OCI-M1 (cell line): ENCODE data around the gene ADRM1.

Source experiments
- DNase-seq: peaks from one replicate; lab custom pipeline; 2025; lab: John Stamatoyannopoulos, UW

The ADRM1 gene

DNA sequence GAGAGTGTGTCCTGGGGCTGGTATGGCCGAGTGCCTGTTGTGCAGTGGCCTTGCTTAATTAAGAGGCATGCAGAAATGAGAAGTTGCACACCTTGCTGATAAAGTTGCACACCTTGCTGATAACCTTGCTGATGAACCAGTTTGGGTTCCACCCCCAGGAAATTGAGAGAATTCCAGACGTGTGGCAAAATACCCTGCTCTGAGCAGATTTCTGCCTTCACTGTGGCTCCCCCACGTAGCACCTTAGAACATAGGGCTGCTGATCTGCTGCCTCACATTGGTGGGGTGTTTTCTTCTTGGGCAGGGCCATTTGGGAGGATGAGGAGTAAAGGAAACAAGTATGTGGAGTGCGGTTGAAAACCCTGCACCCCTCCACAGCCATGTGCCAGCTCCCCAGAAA, 22.5 kb upstream of the ADRM1 start:
- no peak for DNase-seq

GRCh38 chr20:62281161-62281933, 21.4 kb upstream of the ADRM1 start:
- no peak for DNase-seq

DNA sequence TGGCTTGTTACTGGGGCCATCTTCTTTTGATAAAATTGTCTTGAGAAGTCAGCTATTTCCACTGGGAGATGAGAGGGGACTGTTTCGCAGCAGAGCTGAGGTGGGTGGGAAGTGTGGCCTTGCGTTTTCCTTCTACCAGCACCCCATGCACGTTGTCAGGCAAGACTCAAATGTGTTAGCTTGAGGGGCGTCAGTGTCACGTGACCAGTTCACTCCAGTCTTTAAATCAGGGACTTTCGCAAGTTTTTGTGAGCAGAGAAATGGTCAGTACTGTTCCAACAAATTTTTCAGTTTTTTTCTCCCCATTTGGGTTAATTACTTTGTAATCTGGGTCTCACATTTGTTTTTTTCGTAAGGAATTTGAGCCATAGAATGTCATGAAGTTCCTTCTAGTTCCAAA, 20.7 kb upstream of the ADRM1 start:
- no peak for DNase-seq

GRCh38 chr20:62282877-62283503, 19.8 kb upstream of the ADRM1 start:
- no peak for DNase-seq

DNA sequence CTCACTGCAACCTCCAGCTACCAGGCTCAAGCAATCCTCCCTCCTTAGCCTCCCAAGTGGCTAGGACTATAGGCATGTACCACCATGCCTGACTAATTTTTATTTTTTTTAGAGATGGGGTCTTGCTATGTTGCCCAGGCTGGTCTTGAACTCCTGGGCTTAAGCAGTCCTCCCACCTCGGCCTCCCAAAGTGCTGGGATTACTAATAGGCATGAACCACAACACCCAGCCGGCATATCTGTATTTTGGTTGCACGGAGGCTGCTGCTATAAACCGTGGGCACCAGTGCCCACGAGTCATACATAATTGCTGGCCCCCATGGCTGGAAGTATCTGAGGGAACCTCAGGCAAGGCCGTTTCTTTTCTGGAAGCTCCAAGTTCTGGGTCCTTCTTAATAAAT, 18.3 kb upstream of the ADRM1 start:
- no peak for DNase-seq

GRCh38 chr20:62285151-62285550, 17.6 kb upstream of the ADRM1 start:
- DNase-seq, result no peak

DNA sequence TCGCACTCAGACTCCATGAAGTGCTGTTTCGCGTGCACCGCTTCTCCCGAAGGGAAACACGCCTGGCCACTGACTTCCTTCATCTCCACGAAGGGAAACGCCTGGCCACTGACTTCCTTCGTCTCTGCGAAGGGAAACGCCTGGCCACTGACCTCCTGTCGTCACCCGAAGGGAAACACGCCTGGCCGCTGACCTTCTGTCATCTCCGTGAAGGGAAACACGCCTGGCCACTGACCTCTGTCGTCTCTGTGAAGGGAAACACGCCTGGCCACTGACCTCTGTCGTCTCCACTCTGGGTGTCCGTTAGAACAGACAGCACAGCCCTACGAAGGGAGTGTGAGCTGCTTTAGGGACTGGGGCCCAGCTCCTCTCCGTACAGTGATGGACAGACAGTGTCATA, 17.1 kb upstream of the ADRM1 start:
- no peak for DNase-seq

GRCh38 chr20:62286493-62287064, 16.2 kb upstream of the ADRM1 start:
- DNase-seq, result no peak

- DNase-seq, result no peak
Measured at GRCh38 chr20:62287129-62287528, 15.7 kb upstream of the ADRM1 start.

DNA sequence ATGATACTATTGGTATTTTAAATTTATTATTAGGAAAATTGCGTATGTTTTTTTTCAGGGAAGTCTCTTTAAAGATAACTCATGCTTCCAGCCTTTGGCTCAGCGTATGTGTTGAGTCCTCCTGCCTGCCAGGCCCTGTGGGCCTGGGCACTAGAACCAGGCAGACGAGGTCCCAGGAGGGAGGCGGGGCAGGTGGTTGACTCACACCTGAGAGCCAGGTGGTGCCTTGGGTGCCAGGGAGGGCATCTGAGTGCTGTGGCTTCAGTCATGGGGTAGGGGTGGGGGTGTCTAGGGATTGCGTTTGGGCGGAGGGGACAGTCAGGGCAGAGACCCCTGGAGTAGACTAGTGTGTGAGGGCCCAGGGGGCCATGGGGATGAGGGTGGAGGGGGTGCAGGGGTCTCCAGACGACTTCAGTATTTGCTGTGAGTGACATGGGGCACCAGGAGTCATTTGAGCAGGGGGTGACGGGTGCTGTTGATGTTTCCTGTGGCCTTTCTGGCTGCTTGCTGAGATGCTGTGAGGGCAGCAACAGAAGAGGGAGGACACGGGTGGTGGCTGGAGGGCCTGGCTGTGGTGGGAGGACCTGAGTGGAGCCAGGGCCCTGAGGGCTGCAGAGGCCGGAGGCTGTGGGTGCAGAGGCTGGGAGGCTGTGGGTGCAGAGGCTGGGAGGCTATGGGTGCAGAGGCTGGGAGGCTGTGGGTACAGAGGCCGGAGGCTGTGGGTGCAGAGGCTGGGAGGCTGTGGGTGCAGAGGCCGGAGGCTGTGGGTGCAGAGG, 14.8 kb upstream of the ADRM1 start:
- no peak for DNase-seq

DNA sequence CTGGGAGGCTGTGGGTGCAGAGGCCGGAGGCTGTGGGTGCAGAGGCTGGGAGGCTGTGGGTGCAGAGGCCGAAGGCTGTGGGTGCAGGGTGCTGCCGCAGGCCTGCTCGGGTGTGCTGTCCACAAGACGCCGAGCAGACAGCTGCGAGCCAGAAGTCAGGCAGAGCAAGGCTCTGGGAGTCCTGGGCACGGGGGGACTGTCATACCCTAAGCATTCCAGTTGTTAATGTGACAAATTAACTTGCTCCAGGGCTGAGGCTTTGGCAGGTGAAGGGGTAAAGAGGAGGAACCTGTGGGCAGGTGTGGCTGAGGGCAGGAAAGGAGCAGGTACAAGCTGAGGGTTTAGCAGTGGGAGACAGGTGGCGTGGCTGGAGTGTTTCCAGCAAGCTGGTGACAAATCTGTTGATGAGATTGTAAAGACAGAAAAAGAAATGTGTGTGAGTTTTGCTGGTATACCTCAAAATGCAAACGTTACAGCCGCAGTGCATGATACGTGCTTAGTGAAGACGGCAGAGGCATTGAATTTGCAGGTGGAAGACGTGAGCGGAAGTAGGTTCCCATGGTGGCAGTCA, 14.2 kb upstream of the ADRM1 start:
- no peak for DNase-seq

GRCh38 chr20:62289131-62289530, 13.7 kb upstream of the ADRM1 start:
- no peak for DNase-seq

- no peak for DNase-seq
Measured at GRCh38 chr20:62289898-62290297, 12.9 kb upstream of the ADRM1 start.

- DNase-seq, result no peak
Measured at GRCh38 chr20:62291251-62292066, 11.3 kb upstream of the ADRM1 start.

DNA sequence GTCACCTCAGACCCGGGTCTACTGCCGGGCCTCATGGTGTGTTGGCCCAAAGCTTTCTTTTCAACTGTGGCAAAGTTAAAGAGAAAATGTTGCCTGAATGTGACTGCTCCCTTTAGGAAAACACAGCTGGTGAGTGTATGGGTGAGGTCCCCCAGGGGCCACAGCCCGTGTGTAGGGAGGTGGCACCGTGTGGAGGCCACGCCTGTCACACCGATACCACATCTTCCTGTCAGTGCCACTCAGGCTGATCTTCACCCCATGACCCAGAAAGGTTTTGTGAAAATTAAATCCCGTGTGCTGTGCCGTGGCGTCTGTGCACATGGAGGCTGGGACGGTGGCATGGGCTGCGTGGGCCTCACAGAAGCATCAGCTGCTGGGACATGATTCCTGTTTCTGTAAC, 10.7 kb upstream of the ADRM1 start:
- DNase-seq, result no peak

GRCh38 chr20:62293111-62293784, 9.5 kb upstream of the ADRM1 start:
- DNase-seq, result no peak

DNA sequence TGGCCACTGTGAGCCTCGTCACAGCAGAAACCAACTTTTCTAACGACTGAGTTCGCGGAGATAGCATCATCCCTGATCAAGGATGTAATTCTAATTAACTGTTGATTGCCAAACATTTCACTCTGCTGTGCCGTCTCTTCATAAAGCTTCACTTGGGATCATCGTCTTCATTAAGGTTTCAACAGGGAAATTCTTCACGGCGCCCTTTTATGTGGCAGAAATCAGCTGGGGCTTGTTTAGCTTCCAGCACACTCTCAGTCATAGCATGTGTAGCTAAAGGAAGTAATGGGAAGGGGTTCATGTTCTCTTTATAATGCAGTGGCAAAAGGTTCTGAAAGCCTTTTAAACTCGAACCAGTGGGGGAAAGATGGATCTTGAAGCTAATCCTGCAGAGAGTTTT, 8.9 kb upstream of the ADRM1 start:
- DNase-seq, result no peak

GRCh38 chr20:62294516-62294915, 8.3 kb upstream of the ADRM1 start:
- DNase-seq, result no peak

- no peak for DNase-seq
Measured at GRCh38 chr20:62296724-62297448, 5.9 kb upstream of the ADRM1 start.
